Nephron (organoid): Measurements from ENCODE around the gene WNK2.

Experiments
- H3K27ac Mint-ChIP-seq, 3 experiments: 2 replicates each; pipeline ENCODE4 v1.8.0; 2020; ENCODE audit warnings: mixed read lengths in 3 of 3, mild to moderate bottlenecking in 2 of 3, moderate library complexity in 1 of 3
- H3K27me3 Mint-ChIP-seq: 2 replicates; pipeline ENCODE4 v1.8.0; 2021; ENCODE audit warnings: low read depth, mild to moderate bottlenecking, moderate library complexity, mixed read lengths
- H3K36me3 Mint-ChIP-seq: 2 replicates; pipeline ENCODE4 v1.8.0; 2020; ENCODE audit warnings: low read depth, mixed read lengths
- H3K4me1 Mint-ChIP-seq: 2 replicates; pipeline ENCODE4 v1.8.0; 2020; ENCODE audit warnings: mixed read lengths
- H3K4me3 Mint-ChIP-seq, 3 experiments: 2 replicates each; pipeline ENCODE4 v1.8.0; 2020; ENCODE audit warnings: mild to moderate bottlenecking in 3 of 3, mixed read lengths in 3 of 3, moderate library complexity in 2 of 3
- H3K9me3 Mint-ChIP-seq: 2 replicates; pipeline ENCODE4 v1.8.0; 2020; ENCODE audit warnings: mixed read lengths
- TF ChIP-seq, protein P1 (sequence below), 3 experiments: fragments of 200-600 bp; sonication (generic); IDR thresholded peaks; one replicate each; pipeline ENCODE4 v1.5.0; 2021; ENCODE audit warnings: antibody characterized with exemption in 3 of 3; ENCODE audit not compliant: unreplicated experiment in 3 of 3

The WNK2 gene

DNA sequence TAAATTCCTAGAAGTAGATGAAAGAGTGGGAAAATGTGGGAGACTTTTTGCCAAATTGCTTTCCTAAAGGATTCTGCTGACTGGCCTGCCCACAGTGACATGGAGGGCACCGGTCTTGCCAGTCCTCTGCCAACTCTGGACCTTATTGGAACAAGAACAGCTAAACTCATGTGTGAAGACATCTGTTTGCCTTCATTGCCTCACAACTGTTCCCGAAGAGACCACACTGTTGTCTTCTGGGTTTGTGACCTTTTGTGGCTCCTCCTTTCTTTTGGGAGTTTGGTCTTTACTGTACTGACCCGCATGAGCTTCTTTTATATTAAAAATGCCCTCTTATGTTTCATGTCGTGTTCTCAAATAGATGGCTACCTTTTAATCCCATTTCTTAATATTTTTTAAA is 16.1 kb upstream of the WNK2 start:
- no peak overlapping the region for H3K4me3 Mint-ChIP-seq
- no peaks in the 10 kb centered on the region for H3K36me3 Mint-ChIP-seq
- peaks cover 13% of the 10 kb centered on the region for H3K27me3 Mint-ChIP-seq
- no peaks in the 10 kb centered on the region for H3K9me3 Mint-ChIP-seq
- H3K27ac Mint-ChIP-seq = no peak overlapping the region
- TF ChIP-seq, protein P1, sequence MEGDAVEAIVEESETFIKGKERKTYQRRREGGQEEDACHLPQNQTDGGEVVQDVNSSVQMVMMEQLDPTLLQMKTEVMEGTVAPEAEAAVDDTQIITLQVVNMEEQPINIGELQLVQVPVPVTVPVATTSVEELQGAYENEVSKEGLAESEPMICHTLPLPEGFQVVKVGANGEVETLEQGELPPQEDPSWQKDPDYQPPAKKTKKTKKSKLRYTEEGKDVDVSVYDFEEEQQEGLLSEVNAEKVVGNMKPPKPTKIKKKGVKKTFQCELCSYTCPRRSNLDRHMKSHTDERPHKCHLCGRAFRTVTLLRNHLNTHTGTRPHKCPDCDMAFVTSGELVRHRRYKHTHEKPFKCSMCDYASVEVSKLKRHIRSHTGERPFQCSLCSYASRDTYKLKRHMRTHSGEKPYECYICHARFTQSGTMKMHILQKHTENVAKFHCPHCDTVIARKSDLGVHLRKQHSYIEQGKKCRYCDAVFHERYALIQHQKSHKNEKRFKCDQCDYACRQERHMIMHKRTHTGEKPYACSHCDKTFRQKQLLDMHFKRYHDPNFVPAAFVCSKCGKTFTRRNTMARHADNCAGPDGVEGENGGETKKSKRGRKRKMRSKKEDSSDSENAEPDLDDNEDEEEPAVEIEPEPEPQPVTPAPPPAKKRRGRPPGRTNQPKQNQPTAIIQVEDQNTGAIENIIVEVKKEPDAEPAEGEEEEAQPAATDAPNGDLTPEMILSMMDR (IDR thresholded peaks at IDR 0.05; ENCODE audit: unreplicated experiment in 3 of 3) = no peak
- no peaks in the 10 kb centered on the region for H3K4me1 Mint-ChIP-seq

DNA sequence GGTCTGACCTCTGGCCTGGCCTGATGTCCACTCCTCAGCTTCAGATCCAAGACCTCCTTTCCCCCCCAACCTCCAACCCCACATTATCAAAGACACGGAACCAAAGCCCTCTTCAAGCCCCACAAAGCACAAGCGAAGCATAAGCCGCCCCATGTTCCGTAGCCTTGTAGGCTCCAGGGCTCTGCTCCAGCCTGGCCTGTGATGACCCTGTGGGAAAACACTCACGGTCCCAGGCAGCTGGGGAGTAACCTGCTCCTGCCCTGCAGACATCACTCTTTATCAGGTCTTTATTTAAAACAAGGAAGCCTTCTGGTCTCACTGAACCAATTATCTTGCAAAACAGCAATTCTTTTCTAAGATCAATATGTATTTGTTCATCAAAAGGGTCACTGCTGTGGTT is 15.4 kb upstream of the WNK2 start:
- Mint-ChIP-seq H3K9me3 (no peaks in the 10 kb centered on the region), H3K27me3 (peaks cover 16% of the 10 kb centered on the region), H3K36me3 (no peaks in the 10 kb centered on the region), H3K27ac (no peak overlapping the region), H3K4me1 (no peaks in the 10 kb centered on the region), H3K4me3 (no peak overlapping the region)
- TF ChIP-seq, protein P1 (IDR thresholded peaks at IDR 0.05; ENCODE audit: unreplicated experiment in 3 of 3) = no peak

DNA sequence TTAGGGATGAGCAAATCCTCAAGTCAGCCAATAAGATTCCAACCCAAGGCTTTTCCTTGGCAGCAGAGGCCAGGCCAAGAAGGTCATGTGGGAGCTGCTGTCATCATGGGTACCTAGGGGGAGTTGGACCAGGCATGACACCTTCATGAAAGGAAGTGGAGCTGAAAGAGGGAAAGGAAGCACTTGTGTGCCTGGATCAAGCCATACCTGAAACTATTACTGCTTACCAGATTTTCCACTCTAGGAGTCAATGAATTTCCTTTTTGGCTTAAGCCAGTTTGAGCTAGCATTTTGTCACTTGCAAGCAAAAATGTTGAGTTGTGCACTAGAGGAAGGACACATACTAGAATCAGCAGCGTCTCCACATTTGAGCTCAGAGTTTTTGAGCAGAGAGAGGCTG is 14.5 kb upstream of the WNK2 start:
- Mint-ChIP-seq H3K27me3 (peaks cover 19% of the 10 kb centered on the region), H3K4me3 (no peak overlapping the region), H3K36me3 (no peaks in the 10 kb centered on the region), H3K4me1 (no peaks in the 10 kb centered on the region), H3K9me3 (no peaks in the 10 kb centered on the region), H3K27ac (no peak overlapping the region)
- TF ChIP-seq, protein P1 (IDR thresholded peaks at IDR 0.05; ENCODE audit: unreplicated experiment in 3 of 3) = no peak

DNA sequence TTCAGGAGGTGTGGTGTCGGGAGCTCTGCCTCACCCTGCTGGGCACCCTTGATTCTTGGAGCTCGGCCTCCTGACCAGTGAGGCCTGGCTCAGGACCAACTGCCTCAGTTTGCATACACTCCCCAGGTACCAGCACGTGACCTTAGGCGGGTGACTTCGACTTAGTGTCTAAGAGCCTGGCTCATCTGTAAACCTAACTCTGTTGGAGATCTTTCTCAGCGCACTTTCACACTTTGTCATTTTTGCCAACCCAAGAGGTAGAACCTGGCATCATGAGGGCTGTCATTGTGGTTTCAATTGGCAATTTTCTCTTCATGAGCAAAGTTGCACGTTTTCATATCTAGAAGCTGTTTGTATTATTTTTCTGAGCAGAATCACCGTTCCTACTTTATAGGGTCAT is 13.4 kb upstream of the WNK2 start:
- H3K27ac Mint-ChIP-seq = no peak overlapping the region
- H3K27me3 Mint-ChIP-seq = peaks cover 19% of the 10 kb centered on the region
- TF ChIP-seq, protein P1 (IDR thresholded peaks at IDR 0.05; ENCODE audit: unreplicated experiment in 3 of 3) = no peak
- H3K36me3 Mint-ChIP-seq = no peaks in the 10 kb centered on the region
- no peaks in the 10 kb centered on the region for H3K4me1 Mint-ChIP-seq
- no peak overlapping the region for H3K4me3 Mint-ChIP-seq
- no peaks in the 10 kb centered on the region for H3K9me3 Mint-ChIP-seq

DNA sequence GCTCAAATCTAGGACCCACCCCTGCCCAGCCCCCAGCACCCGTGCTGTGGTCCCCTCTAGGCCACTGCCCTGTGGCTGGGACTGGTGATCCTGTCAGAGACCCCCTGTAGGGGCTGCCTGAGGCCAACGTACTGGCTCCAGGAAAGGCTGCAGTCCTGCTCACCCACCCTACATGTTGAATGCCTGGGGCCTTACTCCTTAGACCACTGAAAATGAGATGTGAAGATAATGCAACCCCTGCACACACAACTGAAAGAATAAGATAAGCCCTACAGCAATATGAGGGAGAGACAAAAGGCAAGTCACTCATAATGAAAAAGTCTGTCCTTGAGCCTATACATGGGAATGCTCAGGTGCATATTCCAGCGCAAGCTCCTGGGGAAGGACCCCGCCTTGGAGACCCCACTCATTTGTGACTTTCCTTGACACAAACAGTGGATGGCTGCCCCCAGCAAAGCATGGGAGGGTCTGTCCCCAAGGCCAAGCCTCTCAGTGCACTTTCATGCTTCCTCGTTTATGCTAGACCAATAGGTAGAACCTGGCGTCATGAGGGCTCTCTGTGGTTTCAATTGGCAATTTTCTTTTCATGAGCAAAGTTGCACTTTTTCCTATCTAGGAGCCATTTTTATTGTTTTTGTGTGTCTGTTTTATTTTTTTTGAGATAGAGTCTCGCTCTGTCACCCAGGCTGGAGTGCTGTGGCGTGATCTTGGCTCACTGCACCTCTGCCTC is 12.5 kb upstream of the WNK2 start:
- H3K4me3 Mint-ChIP-seq = no peak overlapping the region
- H3K9me3 Mint-ChIP-seq = no peaks in the 10 kb centered on the region
- H3K27ac Mint-ChIP-seq = no peak overlapping the region
- peaks cover 19% of the 10 kb centered on the region for H3K27me3 Mint-ChIP-seq
- H3K36me3 Mint-ChIP-seq = no peaks in the 10 kb centered on the region
- H3K4me1 Mint-ChIP-seq = no peaks in the 10 kb centered on the region
- TF ChIP-seq, protein P1 (IDR thresholded peaks at IDR 0.05; ENCODE audit: unreplicated experiment in 3 of 3) = no peak
